Measurements from ENCODE around the gene SUN1. TPM values are rescaled to one million over a fixed set of nuclear protein-coding genes. Genes with fewer than 3 reads are reported as not detected.

Gene SUN1
- total and polyA plus RNA-seq, 12 donors = 69.2 to 211 (median 183) TPM

DNA sequence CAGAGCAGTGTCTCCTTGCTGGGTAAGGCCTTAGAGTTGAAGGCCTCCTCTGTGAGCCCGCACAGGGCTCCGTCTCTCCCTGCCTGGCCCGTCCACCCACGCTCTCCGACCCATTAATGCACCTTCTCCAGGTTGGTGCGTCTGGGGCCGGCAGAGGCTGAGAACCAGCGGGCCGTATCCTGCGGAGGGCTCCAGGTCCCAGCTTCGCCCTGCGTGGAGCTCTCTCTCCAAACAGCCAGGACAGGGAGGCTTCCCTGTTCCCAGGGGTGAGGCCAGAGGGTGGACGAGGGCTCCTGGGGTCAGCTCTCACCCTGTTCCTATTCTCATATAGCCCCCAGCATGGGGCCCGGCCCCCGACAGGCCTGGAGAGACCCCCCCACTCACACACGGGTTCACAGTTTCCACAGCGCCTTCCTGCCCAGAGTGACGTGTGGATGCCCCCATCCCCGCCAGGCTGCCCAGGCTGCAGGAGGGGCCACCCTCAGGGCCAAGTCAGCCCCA lies 78.7 kb downstream of the SUN1 start:
- intact Hi-C loops (cut with DNase I) = loop anchor here in 1 of 10 donors (5.0 kb wide), 1 partner anchor 41 kb away; the partner anchor contains the start of gene ADAP1
- no peak for TF ChIP-seq CTCF (IDR thresholded peaks at IDR 0.05)
- H3K27ac ChIP-seq = no peak overlapping the region
- DNase-seq = no peak
- no peaks in the 10 kb centered on the region for H3K36me3 ChIP-seq
- peaks cover 0 to 8% (median 0%) of the 10 kb centered on the region in 7 donors for H3K27me3 ChIP-seq
- H3K4me3 ChIP-seq = no peak overlapping the region
- peaks cover 0 to 36% (median 5%) of the 10 kb centered on the region in 9 donors for H3K4me1 ChIP-seq
- ATAC-seq = peak in 1 of 8 donors; percentile 4
- WGBS, 2 donors = 87 to 89% methylated on average over 19 of the region's 19 CpGs
- H3K9me3 ChIP-seq = no peaks in the 10 kb centered on the region

DNA sequence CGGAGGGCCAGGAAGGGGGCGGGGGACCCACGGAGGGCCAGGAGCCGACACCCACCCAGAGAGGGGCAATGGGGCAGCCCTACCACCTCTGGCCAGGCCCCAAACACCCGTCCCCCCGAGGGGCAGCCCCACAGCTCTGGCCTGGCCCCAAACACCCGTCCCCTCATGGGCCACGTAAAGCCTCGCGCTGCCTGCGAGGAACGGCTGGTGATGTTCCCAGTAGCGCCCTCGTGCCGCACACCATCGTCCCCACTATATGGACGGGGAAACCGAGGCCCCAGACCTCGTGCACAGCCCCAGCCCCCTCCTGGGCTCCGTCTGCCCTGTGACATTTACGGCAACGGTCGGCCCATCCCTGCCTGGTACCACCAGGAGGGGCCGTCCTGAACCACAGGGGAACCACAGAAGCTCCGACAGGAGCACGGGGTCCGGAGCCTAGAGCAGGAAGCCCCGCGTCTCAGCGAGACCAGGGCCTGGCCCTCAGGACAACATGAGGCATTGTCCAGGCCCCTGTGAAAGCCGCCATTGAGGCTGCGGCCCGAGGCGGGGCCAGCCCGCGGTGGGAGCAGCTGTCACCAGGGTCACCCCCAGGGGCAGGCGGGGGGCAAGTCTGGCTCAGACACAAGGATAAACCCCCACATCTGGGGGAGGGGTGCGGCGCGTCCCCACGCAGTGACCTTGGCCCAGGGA lies 79.7 kb downstream of the SUN1 start:
- WGBS, 2 donors = 88 to 89% methylated on average over 39 to 41 of the region's 41 CpGs
- no peaks in the 10 kb centered on the region for H3K9me3 ChIP-seq
- H3K4me1 ChIP-seq = peaks cover 0 to 34% (median 5%) of the 10 kb centered on the region in 9 donors
- no peak for TF ChIP-seq CTCF (IDR thresholded peaks at IDR 0.05)
- DNase-seq = no peak
- no peak for ATAC-seq
- no peaks in the 10 kb centered on the region for H3K36me3 ChIP-seq
- intact Hi-C loops (cut with DNase I) = loop anchor here in 1 of 10 donors (5.0 kb wide), 1 partner anchor 40 kb away; the partner anchor contains the start of gene ADAP1
- H3K27ac ChIP-seq = no peak overlapping the region
- no peak overlapping the region for H3K4me3 ChIP-seq
- H3K27me3 ChIP-seq = peaks cover 0 to 8% (median 0%) of the 10 kb centered on the region in 7 donors

DNA sequence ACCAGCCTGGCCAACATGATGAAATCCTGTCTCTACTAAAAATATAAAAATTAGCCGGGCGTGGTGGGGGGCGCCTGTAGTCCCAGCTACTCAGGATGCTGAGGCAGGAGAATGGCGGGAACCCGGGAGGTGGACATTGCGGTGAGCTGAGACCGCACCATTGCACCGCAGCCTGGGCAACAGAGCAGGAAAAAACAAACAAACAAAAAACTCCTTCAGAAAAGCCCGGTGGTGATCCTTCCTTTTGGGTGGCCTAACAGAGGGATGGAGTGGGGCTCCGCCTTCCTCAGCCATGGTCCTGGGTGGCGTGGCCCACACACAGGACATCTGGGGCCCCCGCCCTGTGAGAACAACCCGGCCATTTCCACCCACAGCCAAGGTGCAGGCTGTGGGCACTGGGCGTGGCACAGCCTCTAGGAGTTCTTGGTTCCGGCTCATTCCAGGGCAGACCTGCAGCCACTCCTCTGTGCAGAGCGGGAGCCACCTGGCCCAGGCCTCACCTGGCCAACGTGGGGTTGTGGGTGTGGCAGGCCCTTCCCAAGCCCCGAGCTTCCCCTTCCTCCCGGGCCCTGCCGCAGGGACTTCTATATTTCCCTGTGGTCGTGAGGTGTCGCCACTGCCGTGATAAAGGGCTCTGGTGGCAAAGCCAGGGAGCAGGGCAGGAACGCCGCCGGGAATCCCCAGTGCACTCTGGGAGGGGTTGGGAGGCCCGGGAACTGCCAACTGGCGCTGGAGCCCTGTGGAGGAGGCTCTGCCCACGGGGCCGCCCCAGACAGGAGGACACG lies 81.7 kb downstream of the SUN1 start:
- TF ChIP-seq CTCF (IDR thresholded peaks at IDR 0.05) = no peak
- Histone ChIP-seq H3K27ac (no peak overlapping the region), H3K36me3 (no peaks in the 10 kb centered on the region), H3K4me3 (no peak overlapping the region), H3K27me3 (peaks cover 0 to 8% (median 0%) of the 10 kb centered on the region in 7 donors), H3K4me1 (peaks cover 0 to 17% (median 4%) of the 10 kb centered on the region in 9 donors), H3K9me3 (no peaks in the 10 kb centered on the region)
- ATAC-seq = peak in 3 of 8 donors; percentile 22 to 24 (median 23)
- DNase-seq = no peak
- WGBS, 2 donors = 74 to 75% methylated on average over 31 of the region's 31 CpGs
- intact Hi-C loops (cut with DNase I) = loop anchor here in 1 of 10 donors (5.0 kb wide), 1 partner anchor 38 kb away; the partner anchor contains the start of gene ADAP1

DNA sequence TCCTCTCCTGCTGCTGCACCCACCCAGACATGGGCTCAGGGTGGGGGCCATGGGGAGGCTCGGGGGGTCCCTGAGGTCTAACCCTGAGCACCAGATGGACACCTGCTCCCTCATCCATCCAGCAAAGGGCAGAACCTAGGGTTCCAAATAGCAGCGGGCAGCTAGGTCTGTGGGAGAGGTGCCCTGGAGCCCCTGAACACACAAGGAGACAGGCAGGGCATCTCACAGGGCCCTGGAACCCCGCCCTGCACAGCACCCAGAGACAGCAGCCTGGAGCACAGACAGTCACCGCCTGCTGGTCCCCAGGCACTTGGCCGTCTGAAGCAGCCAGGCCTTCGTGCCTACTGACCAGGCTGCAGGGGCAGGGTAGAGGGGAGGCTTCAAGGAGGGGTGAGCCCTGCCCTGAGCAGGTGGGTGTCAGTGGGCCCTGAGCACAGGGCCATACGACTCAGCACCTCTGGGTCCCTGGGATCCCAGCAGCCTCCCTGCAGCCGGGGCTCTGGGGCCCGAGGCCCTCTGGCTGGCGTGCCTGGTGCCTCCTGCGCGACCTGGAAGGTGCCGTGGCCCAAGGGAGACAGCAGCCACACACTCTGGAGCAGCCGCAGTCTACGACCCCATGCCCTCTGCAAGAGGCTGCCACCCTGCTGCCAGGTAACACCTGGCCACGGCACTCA lies 82.4 kb downstream of the SUN1 start:
- no peak for TF ChIP-seq CTCF (IDR thresholded peaks at IDR 0.05)
- 92 to 95% methylated on average over 16 of the region's 16 CpGs for WGBS, 2 donors
- ATAC-seq (no peak), DNase-seq (no peak)
- intact Hi-C loops (cut with DNase I) = loop anchor here in 1 of 10 donors (5.0 kb wide), 1 partner anchor 38 kb away; the partner anchor contains the start of gene ADAP1
- H3K9me3 ChIP-seq = no peaks in the 10 kb centered on the region
- no peak overlapping the region for H3K27ac ChIP-seq
- H3K4me1 ChIP-seq = peaks cover 0 to 13% (median 0%) of the 10 kb centered on the region in 9 donors
- no peaks in the 10 kb centered on the region for H3K36me3 ChIP-seq
- peaks cover 0 to 5% (median 0%) of the 10 kb centered on the region in 7 donors for H3K27me3 ChIP-seq
- no peak overlapping the region for H3K4me3 ChIP-seq

Measured in heart right ventricle (tissue), 16 donors.